Measurements from ENCODE around the gene EXOC3L2. TPM values are rescaled to one million over a fixed set of nuclear protein-coding genes. Genes with fewer than 3 reads are reported as not detected.

The EXOC3L2 gene
- total RNA-seq, 1 donor from 2014 or later = not detected

GRCh38 chr19:45163156-45163555, 82.1 kb downstream of the EXOC3L2 start:
- Mint-ChIP-seq H3K4me1 (ENCODE audit: low read depth) (peaks cover 9% of the 10 kb centered on the region), H3K4me3 (ENCODE audit: low read depth) (no peak overlapping the region), H3K9me3 (ENCODE audit: low read depth) (no peaks in the 10 kb centered on the region), H3K36me3 (ENCODE audit: insufficient read depth) (no peaks in the 10 kb centered on the region), H3K27me3 (peaks cover 11% of the 10 kb centered on the region), H3K27ac (no peak overlapping the region)
- DNase-seq (ENCODE audit: low spot score, unreplicated experiment) = no peak
- no peak for TF ChIP-seq CTCF (IDR thresholded peaks at IDR 0.05; ENCODE audit: unreplicated experiment)

- Mint-ChIP-seq H3K9me3 (ENCODE audit: low read depth) (no peaks in the 10 kb centered on the region), H3K4me1 (ENCODE audit: low read depth) (peaks cover 9% of the 10 kb centered on the region), H3K27ac (no peak overlapping the region), H3K27me3 (peaks cover 15% of the 10 kb centered on the region), H3K4me3 (ENCODE audit: low read depth) (no peak overlapping the region), H3K36me3 (ENCODE audit: insufficient read depth) (no peaks in the 10 kb centered on the region)
- no peak for TF ChIP-seq CTCF (IDR thresholded peaks at IDR 0.05; ENCODE audit: unreplicated experiment)
- DNase-seq (ENCODE audit: low spot score, unreplicated experiment) = no peak
Observed at GRCh38 chr19:45162608-45163143, 82.5 kb downstream of the EXOC3L2 start.

Other genes starting within 250 kb of the EXOC3L2 start
- 6.2 and 6.8 TPM in 2 replicates for gene RELB, start 243.9 kb downstream of the EXOC3L2 start, total RNA-seq
- 111 and 123 TPM in 2 replicates for gene CLASRP, start 206.4 kb downstream of the EXOC3L2 start, total RNA-seq
- 1.1 and 1.3 TPM in 2 replicates for gene ZNF296, start 168.9 kb downstream of the EXOC3L2 start, total RNA-seq
- gene GEMIN7, start 166.1 kb downstream of the EXOC3L2 start, total RNA-seq = 29.8 and 39.4 TPM in 2 replicates
- gene PPP1R37, start 152.2 kb downstream of the EXOC3L2 start, total RNA-seq = 44.8 and 45.8 TPM in 2 replicates
- gene NKPD1, start 84.4 kb downstream of the EXOC3L2 start, total RNA-seq = 0.34 and 0.53 TPM in 2 replicates
- 40.4 and 43.8 TPM in 2 replicates for gene TRAPPC6A, start 67.2 kb downstream of the EXOC3L2 start, total RNA-seq
- 8.7 and 9.1 TPM in 2 replicates for gene BLOC1S3, start 66.6 kb downstream of the EXOC3L2 start, total RNA-seq
- 57.5 and 60.4 TPM in 2 replicates for gene MARK4, start 5.9 kb upstream of the EXOC3L2 start, total RNA-seq
- gene CKM, start 77.5 kb upstream of the EXOC3L2 start, total RNA-seq = not detected in 2 replicates
- 1.1 and 1.6 TPM in 2 replicates for gene KLC3, start 95.3 kb upstream of the EXOC3L2 start, total RNA-seq
- gene ERCC2, start 125.2 kb upstream of the EXOC3L2 start, total RNA-seq = 60.5 and 63.8 TPM in 2 replicates
- 24.2 and 27.2 TPM in 2 replicates for gene PPP1R13L, start 159.7 kb upstream of the EXOC3L2 start, total RNA-seq
- gene POLR1G, start 161.2 kb upstream of the EXOC3L2 start, total RNA-seq = 7.4 and 8.9 TPM in 2 replicates
- gene ERCC1, start 178.5 kb upstream of the EXOC3L2 start, total RNA-seq = 58.5 and 64.8 TPM in 2 replicates
- 5.3 and 7.3 TPM in 2 replicates for gene FOSB, start 222.6 kb upstream of the EXOC3L2 start, total RNA-seq